ENCODE results near the gene TTLL12.

TTLL12 gene

DNA sequence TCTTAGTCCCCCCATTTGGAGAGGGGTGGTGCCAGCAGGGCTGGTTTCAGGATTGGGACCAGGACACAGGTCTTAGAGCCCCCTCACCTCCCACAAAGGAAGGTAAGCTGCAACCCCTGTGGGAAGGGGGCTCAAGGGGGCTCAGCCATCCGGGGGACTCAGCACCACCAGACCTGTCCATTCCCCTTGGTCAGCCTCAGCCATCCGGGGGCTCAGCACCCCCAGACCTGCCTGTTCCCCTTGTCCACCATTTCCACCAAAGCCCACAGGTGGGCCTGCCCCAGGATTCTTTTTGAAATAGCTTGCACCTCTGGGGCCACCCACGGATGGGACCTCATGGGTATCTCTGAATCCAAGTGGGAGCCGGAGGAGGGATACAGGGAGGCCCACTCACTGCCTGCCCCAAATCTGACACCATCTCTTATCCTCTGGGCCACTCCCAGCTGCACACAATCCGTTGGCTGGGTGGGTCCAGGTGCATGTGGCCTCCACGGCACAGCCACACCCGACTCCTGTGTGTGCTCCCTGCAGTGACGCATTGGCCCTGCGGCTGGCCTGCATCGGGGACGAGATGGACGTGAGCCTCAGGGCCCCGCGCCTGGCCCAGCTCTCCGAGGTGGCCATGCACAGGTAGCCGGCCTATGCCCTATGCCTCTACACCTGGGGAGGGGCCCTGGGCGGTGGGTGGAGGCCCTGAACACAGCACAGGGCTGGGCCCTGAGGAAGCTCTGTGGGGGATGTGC, 59.6 kb downstream of the TTLL12 start:
- no peak for DNase-seq (ENCODE audit: low spot score)

DNA sequence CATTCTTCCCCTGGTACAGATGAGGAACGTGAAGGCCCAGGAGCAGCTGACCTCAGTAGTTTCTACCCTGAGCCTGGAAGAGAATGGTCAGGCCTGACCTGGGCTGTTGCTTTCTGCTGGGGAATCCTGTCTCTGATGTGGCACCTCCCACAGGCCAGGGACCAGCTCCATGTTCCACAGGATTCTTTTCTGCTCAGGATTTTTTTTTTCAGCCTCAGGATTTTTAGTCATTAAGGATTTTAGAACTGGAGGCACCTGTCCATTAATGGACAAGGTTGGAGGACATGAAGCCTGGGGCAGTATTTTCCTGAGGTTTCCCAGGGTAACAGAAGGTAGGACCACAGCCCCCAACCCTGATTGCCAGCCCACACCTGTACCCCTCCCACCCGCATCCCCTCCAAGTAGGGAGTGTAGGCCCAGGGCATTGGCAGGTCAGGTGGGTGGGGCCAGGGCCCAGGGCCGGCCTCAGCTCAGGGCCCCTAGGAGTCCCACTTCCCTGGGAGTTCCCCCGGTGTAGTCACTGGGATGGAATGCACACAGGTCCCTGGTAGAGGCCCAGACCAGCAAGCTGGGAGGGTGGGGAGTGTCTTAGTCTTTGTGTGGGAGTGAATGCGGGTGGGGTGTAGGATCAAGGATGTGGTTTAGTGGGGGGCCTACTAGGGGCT, 60.3 kb downstream of the TTLL12 start:
- peak; percentile 86 for DNase-seq (ENCODE audit: low spot score)

DNA sequence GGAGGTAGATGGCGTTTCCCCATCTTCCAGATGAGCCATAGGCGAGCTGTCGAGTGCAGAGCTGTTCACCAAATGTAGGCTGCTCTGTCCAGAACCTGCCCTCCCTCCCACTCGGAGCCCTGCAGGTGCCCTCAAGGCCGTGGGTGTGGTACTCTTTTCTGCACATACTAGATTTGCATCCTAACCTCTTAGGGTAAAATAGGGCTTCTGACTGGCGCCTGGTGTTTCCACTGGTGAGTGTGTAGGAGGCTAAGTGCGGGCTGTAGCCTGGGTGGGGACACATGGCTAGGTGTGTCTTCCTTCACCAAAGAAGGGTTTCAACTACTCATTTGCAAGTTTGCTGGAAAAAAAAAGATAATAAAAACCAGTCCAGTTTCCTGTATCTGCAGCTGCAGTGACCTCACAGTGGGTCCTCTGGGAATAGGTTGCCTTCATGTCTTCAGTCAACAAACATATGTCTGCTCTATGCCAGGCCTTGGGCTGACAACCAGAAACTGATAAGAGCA, 67.9 kb downstream of the TTLL12 start:
- DNase-seq (ENCODE audit: low spot score) = no peak

DNA sequence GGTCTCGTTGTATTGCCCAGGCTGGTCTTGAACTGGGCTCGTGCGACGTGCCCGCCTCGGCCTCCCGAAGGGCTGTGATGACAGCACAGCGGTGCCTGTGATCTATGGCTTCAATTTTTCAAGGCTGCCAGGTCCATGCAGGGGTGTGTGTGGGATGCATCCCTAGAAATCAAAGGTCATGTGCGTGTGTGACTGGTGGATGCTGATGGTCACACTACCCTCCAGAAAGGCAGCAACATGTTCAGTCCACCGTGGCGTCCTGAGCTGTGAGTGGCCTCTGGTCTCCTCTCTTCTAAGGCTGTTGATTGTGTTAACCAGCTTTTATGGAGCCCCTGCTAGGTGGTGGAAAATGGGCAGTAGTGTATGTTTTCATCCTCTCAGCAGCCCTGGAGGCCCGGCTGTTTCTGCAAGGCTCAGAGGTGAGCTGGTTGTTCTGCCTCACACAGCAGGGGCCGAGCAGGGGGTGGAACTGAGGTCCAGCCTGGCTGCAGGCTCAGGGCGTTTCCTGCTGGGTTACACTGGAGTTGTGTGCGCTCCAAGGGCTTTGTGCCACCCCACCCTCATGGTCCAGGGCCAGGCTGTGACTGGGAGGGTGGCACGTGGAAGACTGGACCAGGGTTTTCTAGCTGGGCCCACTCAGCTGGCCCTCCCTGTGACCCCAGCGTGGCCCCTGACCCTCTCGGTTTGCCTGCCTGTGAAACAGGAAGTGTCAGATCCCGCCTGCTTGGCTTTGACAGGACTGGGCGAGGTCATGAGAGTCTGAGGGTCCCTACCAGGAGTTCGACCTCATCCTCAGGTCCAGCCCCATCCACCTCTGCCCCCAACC, 68.7 kb downstream of the TTLL12 start:
- DNase-seq (ENCODE audit: low spot score) = no peak

DNA sequence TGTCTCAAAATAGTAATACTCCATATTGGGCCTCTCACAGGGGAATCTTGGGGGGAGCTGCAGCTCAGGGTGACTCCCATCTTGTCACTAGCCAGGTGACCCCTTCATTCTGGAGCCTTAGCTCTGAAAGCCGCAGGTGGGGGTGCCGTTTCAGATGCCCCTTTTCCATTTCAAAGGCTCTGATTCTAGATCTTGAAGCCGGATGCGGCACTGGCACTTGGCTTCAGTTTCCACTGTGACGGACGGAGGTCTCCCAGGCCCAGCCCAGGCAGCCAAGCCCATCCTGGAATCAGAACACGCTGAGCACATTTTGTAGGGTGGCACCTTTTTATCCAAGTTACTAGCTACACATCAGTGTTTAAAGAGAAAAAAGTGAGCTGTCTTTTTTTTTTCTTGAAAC, 70.0 kb downstream of the TTLL12 start:
- DNase-seq (ENCODE audit: low spot score) = no peak
